Caco-2 (cell line): ENCODE measurements around the gene SACS. TPM values are rescaled to one million over a fixed set of nuclear protein-coding genes. Genes with fewer than 3 reads are reported as not detected.

Experiments
- BruUV-seq: library from RNA; stranded (reverse); fragments of 400-500 nt; replicated peaks from 2 replicates; lab custom pipeline; 2021; lab: Mats Ljungman, UMichigan
- CTCF ChIA-PET: fragments of 300-600 bp; sonication (Branson Sonifier 250); formaldehyde crosslinking; loops from one replicate; lab custom pipeline; 2022; ENCODE audit warnings: antibody characterized with exemption; lab: Charles Lee
- POLR2A ChIA-PET: fragments of 300-600 bp; sonication (Branson Sonifier 250); formaldehyde crosslinking; loops from one replicate; lab custom pipeline; 2022; ENCODE audit warnings: antibody characterized with exemption; lab: Charles Lee
- DNase-seq, 2 experiments: peaks; one replicate each; pipeline versions ENCODE4 v3.0.0 to v3.0.0-alpha.2; 2020 to 2022
- H3K27me3 ChIP-seq: replicated peaks from 2 replicates; pipeline ENCODE4 v1.6.0; 2011; ENCODE audit warnings: low read length; ENCODE audit not compliant: control insufficient read depth, insufficient read depth
- H3K36me3 ChIP-seq: 2 replicates; pipeline ENCODE4 v1.5.1; 2011; ENCODE audit warnings: low read length; ENCODE audit not compliant: control insufficient read depth, insufficient read depth
- H3K4me1 ChIP-seq: fragments of 250-450 bp; sonication (Bioruptor Pico); 2 replicates; pipeline ENCODE4 v1.5.1; 2020; ENCODE audit warnings: mild to moderate bottlenecking
- H3K4me3 ChIP-seq: 2 replicates; pipeline ENCODE4 v1.5.1; 2011; ENCODE audit warnings: low read depth, mild to moderate bottlenecking, control low read depth, low read length
- H3K9me3 ChIP-seq: fragments of 250-450 bp; sonication (Bioruptor Pico); 2 replicates; pipeline ENCODE4 v1.5.1; 2020; ENCODE audit warnings: mild to moderate bottlenecking, moderate library complexity
- H3K27ac Mint-ChIP-seq: one replicate; pipeline ENCODE4 v1.8.0; 2022; ENCODE audit warnings: mixed read lengths; ENCODE audit not compliant: unreplicated experiment
- H3K27me3 Mint-ChIP-seq: one replicate; pipeline ENCODE4 v1.8.0; 2022; ENCODE audit warnings: mixed read lengths; ENCODE audit not compliant: insufficient read depth, unreplicated experiment
- H3K36me3 Mint-ChIP-seq: one replicate; pipeline ENCODE4 v1.8.0; 2022; ENCODE audit warnings: mild to moderate bottlenecking, mixed read lengths; ENCODE audit not compliant: insufficient read depth, unreplicated experiment
- H3K4me1 Mint-ChIP-seq: one replicate; pipeline ENCODE4 v1.8.0; 2022; ENCODE audit warnings: low read depth, mixed read lengths; ENCODE audit not compliant: unreplicated experiment
- H3K4me3 Mint-ChIP-seq: one replicate; pipeline ENCODE4 v1.8.0; 2022; ENCODE audit warnings: mild to moderate bottlenecking, moderate library complexity, mixed read lengths; ENCODE audit not compliant: unreplicated experiment
- H3K9me3 Mint-ChIP-seq: one replicate; pipeline ENCODE4 v1.8.0; 2022; ENCODE audit warnings: mixed read lengths; ENCODE audit not compliant: unreplicated experiment
- intact Hi-C: fragments of 100-400 bp; cut with micrococcal nuclease; formaldehyde crosslinking; loops from one replicate; pipeline ENCODE4 v1.10.0; 2022; ENCODE audit not compliant: unreplicated experiment
- total RNA-seq: library from RNA; stranded (reverse); gene quantifications from 2 replicates; pipeline ENCODE4 v1.2.3, GENCODE V29; 2022
- TF ChIP-seq, protein P1 (sequence below), 2 experiments: fragments of 200-600 bp in 1 of 2; IDR thresholded peaks; 1 replicate in 1 of 2; 2 replicates in 1 of 2; pipeline versions ENCODE4 v1.5.1 to v1.8.0; 2011 to 2022; ENCODE audit warnings: antibody characterized with exemption in 1 of 2, control low read depth in 1 of 2, inconsistent platforms in 1 of 2, low read depth in 1 of 2, low read length in 1 of 2, mild to moderate bottlenecking in 1 of 2, moderate library complexity in 1 of 2; ENCODE audit not compliant: insufficient read depth in 1 of 2, severe bottlenecking in 1 of 2, unreplicated experiment in 1 of 2

Gene SACS
- total RNA-seq, 1 experiment from 2014 or later, result 4.5 TPM

DNA sequence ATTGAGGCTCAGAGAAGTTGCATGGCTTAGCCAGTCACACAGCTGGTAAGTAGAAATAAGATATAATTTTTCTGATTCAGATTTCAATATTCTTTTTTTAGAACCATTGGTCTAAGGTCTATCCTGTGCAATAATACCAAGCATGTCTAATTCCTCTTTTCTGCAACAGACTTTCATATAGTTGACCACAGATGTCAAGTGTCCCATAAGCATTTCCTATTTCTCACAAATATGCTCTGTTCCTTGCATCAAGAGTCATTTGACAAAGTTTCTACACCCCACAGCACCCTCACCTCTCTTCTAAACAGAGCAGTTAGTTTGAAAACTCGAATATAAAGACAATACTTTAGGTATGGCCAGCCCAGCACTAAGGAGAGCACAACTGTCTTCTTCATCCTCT, 26.8 kb upstream of the SACS start:
- H3K9me3 Mint-ChIP-seq, result no peaks in the 10 kb centered on the region
- no peaks in the 10 kb centered on the region for H3K27me3 Mint-ChIP-seq
- Histone ChIP-seq H3K9me3 (no peaks in the 10 kb centered on the region), H3K4me3 (no peak overlapping the region), H3K4me1 (no peaks in the 10 kb centered on the region), H3K36me3 (no peaks in the 10 kb centered on the region), H3K27me3 (no peaks in the 10 kb centered on the region)
- intact Hi-C loops, result no loop called here
- H3K4me3 Mint-ChIP-seq, result no peak overlapping the region
- no peaks in the 10 kb centered on the region for H3K36me3 Mint-ChIP-seq
- POLR2A ChIA-PET, result no interaction called here
- TF ChIP-seq, protein P1, sequence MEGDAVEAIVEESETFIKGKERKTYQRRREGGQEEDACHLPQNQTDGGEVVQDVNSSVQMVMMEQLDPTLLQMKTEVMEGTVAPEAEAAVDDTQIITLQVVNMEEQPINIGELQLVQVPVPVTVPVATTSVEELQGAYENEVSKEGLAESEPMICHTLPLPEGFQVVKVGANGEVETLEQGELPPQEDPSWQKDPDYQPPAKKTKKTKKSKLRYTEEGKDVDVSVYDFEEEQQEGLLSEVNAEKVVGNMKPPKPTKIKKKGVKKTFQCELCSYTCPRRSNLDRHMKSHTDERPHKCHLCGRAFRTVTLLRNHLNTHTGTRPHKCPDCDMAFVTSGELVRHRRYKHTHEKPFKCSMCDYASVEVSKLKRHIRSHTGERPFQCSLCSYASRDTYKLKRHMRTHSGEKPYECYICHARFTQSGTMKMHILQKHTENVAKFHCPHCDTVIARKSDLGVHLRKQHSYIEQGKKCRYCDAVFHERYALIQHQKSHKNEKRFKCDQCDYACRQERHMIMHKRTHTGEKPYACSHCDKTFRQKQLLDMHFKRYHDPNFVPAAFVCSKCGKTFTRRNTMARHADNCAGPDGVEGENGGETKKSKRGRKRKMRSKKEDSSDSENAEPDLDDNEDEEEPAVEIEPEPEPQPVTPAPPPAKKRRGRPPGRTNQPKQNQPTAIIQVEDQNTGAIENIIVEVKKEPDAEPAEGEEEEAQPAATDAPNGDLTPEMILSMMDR (IDR thresholded peaks at IDR 0.05; ENCODE audit: insufficient read depth in 1 of 2, low read depth in 1 of 2, low read length in 1 of 2, severe bottlenecking in 1 of 2, unreplicated experiment in 1 of 2), result no peak
- no peak overlapping the region for H3K27ac Mint-ChIP-seq
- no TSS peak for BruUV-seq
- CTCF ChIA-PET, result no interaction called here
- H3K4me1 Mint-ChIP-seq, result peaks cover 7% of the 10 kb centered on the region
- DNase-seq, result no peak

DNA sequence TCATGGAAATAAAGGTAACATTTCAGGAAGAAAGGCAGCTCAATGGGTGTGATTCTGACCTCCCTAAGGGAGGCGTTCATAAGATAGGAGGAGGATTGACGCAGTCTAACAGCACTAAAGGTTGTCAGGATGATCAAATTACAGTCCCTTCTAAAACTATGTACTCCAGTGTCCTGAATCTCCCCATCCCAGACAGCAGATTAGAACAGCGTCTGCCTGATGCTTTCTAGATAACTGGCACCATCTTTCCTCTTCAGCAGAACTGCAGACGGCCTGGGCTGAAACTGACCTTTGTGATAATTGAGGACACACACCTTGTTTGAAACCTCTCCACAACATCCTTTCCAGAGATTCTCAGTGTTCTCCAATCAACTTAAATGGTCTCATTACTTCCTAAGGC, 25.5 kb upstream of the SACS start:
- no peaks in the 10 kb centered on the region for H3K36me3 Mint-ChIP-seq

DNA sequence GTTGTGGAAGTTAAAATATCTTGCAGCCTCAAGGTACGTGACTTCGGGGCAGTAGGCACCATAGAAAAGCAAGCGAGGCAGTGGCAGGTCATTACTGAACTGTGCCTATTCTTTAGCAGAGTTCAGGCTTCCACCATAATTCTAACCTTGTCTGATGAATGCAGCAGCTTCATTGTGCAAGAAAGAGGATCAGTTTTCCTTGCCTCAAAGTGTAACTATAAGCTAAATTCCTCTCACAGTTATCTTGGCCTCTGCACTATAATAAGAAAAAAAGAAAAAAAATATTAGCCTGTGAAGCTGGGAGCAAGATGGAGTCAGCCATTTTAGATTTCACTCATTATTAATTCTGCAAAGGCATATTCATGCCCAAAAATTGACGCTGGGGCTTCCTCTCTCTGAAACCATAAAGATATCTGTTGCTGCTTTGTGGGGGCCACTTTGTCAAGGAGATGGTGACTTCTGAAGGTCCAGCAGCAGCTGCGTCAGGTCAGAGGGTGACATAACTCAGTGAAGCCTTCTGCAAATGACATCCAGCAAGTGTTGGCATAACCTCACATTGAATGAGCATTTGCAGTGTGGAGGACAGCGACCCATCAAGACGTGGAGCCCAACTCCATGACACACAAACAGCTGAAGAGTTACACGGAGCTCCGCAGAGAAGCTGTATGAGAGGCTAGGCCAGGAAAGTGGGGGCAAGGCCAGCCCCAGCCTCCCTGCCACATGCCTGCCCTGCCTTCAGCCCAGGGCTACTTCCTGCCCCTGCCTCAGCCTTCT, 23.1 kb upstream of the SACS start:
- Mint-ChIP-seq H3K4me1 (peaks cover 2% of the 10 kb centered on the region), H3K4me3 (no peak overlapping the region), H3K36me3 (no peaks in the 10 kb centered on the region), H3K9me3 (peaks cover 10% of the 10 kb centered on the region), H3K27me3 (no peaks in the 10 kb centered on the region), H3K27ac (no peak overlapping the region)
- Histone ChIP-seq H3K36me3 (no peaks in the 10 kb centered on the region), H3K4me3 (no peak overlapping the region), H3K4me1 (no peaks in the 10 kb centered on the region), H3K9me3 (no peaks in the 10 kb centered on the region), H3K27me3 (no peaks in the 10 kb centered on the region)
- DNase-seq, result no peak
- ChIA-PET POLR2A (no interaction called here), CTCF (no interaction called here)
- BruUV-seq, result no TSS peak
- intact Hi-C loops, result no loop called here
- TF ChIP-seq, protein P1 (IDR thresholded peaks at IDR 0.05; ENCODE audit: insufficient read depth in 1 of 2, low read depth in 1 of 2, low read length in 1 of 2, severe bottlenecking in 1 of 2, unreplicated experiment in 1 of 2), result no peak

More for the DNA sequence above, 25.5 kb upstream of the SACS start:
- no TSS peak for BruUV-seq
- intact Hi-C loops, result no loop called here
- Histone ChIP-seq H3K4me1 (no peaks in the 10 kb centered on the region), H3K9me3 (no peaks in the 10 kb centered on the region), H3K4me3 (no peak overlapping the region), H3K36me3 (no peaks in the 10 kb centered on the region), H3K27me3 (no peaks in the 10 kb centered on the region)
- DNase-seq, result no peak
- peaks cover 7% of the 10 kb centered on the region for H3K4me1 Mint-ChIP-seq
- H3K9me3 Mint-ChIP-seq, result no peaks in the 10 kb centered on the region
- CTCF ChIA-PET, result no interaction called here
- TF ChIP-seq, protein P1 (IDR thresholded peaks at IDR 0.05; ENCODE audit: insufficient read depth in 1 of 2, low read depth in 1 of 2, low read length in 1 of 2, severe bottlenecking in 1 of 2, unreplicated experiment in 1 of 2), result no peak
- H3K4me3 Mint-ChIP-seq, result no peak overlapping the region
- POLR2A ChIA-PET, result no interaction called here
- H3K27me3 Mint-ChIP-seq, result no peaks in the 10 kb centered on the region
- H3K27ac Mint-ChIP-seq, result no peak overlapping the region
